ENCODE data around the gene CEACAM18.

DNA sequence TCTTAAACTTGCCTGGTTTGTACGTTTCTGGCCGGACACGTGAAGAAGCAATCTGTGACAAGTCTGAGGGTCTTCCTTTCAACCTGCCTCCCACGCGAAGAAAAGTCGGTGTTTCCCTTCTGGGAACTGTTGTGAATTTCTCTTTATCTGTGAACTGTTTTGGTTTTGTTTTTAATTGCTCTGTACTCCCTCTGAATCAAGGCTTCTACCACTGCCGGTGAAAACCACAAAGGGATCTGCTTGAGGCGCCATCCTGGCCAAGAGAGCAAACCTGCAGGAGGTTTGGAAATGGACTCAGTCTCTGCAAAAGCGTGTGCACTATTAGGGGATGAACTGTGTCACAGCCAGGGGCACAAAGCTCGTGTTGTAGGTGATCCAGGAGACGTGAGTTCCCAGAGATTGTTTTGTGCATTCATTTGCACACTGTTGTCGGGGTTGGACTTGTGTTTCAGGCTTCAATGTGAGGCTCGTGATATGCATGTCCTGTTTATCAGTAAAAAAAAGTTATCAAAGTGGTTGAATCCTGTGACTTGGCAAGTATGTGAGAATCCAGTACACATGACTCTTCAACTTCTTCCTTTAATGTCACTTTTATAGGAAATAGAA is 29.8 kb upstream of the CEACAM18 start:
- TF ChIP-seq YY1 (IDR thresholded peaks at IDR 0.05; ENCODE audit: insufficient read depth, insufficient read length) (no peak), ZNF274 (IDR thresholded peaks at IDR 0.05; ENCODE audit: low read depth, low read length) (no peak)
